Stimulated activated CD4-positive, alpha-beta T cell treated with anti-CD3 and anti-CD28 coated beads, Interleukin-2, amount 100 ng/mL, for 4 hours (primary cell): ENCODE data around the gene ERFE.

ENCODE experiments used
- DNase-seq: peaks from one replicate; pipeline ENCODE4 v3.0.0-alpha.2; 2020; ENCODE audit warnings: low read depth

The ERFE gene

GRCh38 chr2:238139196-238140039 lies 19.4 kb upstream of the ERFE start:
- DNase-seq: no peak

GRCh38 chr2:238140040-238140439 lies 18.7 kb upstream of the ERFE start:
- no peak for DNase-seq

- DNase-seq: no peak
These were observed 17.8 kb upstream of the ERFE start for GRCh38 chr2:238140721-238141540.

- DNase-seq: no peak
These were observed 17.0 kb upstream of the ERFE start for GRCh38 chr2:238141541-238142318.

GRCh38 chr2:238142382-238143205 lies 16.2 kb upstream of the ERFE start:
- no peak for DNase-seq

- DNase-seq: no peak
These were observed 15.4 kb upstream of the ERFE start for GRCh38 chr2:238143239-238143951.

- no peak for DNase-seq
These were observed 14.5 kb upstream of the ERFE start for GRCh38 chr2:238144262-238144661.

- DNase-seq: no peak
These were observed 13.7 kb upstream of the ERFE start for GRCh38 chr2:238145046-238145445.

- no peak for DNase-seq
These were observed 12.9 kb upstream of the ERFE start for GRCh38 chr2:238145851-238146250.

- no peak for DNase-seq
These were observed 11.8 kb upstream of the ERFE start for GRCh38 chr2:238146884-238147544.

- no peak for DNase-seq
These were observed 9.8 kb upstream of the ERFE start for GRCh38 chr2:238148981-238149380.

GRCh38 chr2:238149841-238150572 lies 8.8 kb upstream of the ERFE start:
- DNase-seq: no peak

- DNase-seq: no peak
These were observed 8.1 kb upstream of the ERFE start for GRCh38 chr2:238150686-238151085.

- no peak for DNase-seq
These were observed 7.6 kb upstream of the ERFE start for GRCh38 chr2:238151205-238151604.

GRCh38 chr2:238151628-238152235 lies 7.0 kb upstream of the ERFE start:
- DNase-seq: no peak

GRCh38 chr2:238152771-238153688 lies 5.7 kb upstream of the ERFE start:
- DNase-seq: no peak

GRCh38 chr2:238154570-238154969 lies 4.2 kb upstream of the ERFE start:
- no peak for DNase-seq
